Spleen (tissue), 7 donors: Measurements from ENCODE around the gene SV2A.

ENCODE experiments used
- POLR2A ChIP-seq, 3 donors: fragments of 450-650 bp; IDR thresholded peaks; one replicate each; pipeline ENCODE4 v1.5.1; 2017; ENCODE audit warnings: antibody characterized with exemption in 3 of 3, mild to moderate bottlenecking in 1 of 3
- TF ChIP-seq, protein P1 (sequence below), 11 experiments: fragments of 200-600 bp in 7 of 11; fragments of 450-650 bp in 4 of 11; sonication (generic) in 4 of 11; IDR thresholded peaks in 8 of 11; conservative IDR thresholded peaks in 3 of 11; 1 replicate in 7 of 11; 2 replicates in 4 of 11; pipeline versions ENCODE4 v1.4.0 to v1.8.0; 2016 to 2021; ENCODE audit warnings: antibody characterized with exemption in 11 of 11, inconsistent platforms in 4 of 11, mild to moderate bottlenecking in 1 of 11
- donor health status: DM: no; HTN: no; CAD: no; lungs with moderate emphysema.
- donor health status: DM: no; HTN: no; CAD: no.
- donor health status: DM: no; HTN: no; CAD: no.

DNA sequence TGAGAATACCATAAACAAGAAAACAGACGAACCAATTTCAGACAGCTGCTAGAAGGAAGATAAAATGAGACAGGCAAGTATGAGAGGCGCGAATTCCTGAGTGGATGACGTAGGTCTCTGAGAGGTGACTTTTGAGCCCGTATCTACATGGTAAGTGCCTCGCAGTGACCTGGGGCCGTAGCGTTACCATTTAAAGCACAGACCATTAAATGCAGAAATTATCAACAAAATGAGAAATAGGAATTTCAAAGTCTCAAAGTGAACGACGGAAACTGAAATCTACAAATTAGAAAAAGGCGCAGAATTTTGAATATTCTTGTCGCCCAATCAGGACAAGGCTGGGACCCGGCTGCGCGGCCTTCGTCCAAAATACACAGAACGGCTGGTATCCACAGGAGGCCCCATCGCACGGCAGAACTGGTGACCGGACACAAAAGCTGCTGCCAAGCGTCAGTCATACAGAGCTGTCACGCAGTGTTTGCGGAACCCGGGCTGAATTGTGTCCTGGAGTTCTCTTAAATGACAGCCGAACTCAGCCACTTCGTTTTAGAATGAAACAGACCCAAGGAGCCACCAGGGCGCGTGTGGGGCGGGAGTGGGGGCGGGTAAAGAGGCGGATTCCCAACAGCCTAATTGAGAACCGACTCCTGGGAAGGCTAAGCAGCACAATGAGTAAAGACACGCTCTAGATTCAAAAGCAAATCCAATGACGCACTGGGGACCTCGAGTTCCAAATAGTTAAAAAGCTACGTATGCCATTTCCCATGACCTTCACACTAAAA, 32.1 kb downstream of the SV2A start:
- TF ChIP-seq, protein P1, sequence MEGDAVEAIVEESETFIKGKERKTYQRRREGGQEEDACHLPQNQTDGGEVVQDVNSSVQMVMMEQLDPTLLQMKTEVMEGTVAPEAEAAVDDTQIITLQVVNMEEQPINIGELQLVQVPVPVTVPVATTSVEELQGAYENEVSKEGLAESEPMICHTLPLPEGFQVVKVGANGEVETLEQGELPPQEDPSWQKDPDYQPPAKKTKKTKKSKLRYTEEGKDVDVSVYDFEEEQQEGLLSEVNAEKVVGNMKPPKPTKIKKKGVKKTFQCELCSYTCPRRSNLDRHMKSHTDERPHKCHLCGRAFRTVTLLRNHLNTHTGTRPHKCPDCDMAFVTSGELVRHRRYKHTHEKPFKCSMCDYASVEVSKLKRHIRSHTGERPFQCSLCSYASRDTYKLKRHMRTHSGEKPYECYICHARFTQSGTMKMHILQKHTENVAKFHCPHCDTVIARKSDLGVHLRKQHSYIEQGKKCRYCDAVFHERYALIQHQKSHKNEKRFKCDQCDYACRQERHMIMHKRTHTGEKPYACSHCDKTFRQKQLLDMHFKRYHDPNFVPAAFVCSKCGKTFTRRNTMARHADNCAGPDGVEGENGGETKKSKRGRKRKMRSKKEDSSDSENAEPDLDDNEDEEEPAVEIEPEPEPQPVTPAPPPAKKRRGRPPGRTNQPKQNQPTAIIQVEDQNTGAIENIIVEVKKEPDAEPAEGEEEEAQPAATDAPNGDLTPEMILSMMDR (IDR thresholded peaks at IDR 0.05 in 8 of 11, conservative IDR thresholded peaks at IDR 0.05 in 3 of 11), result peak in 4 of 11 experiments; percentile 3 to 27 (median 21)
- peak in 2 of 3 donors; percentile 65 to 85 for TF ChIP-seq POLR2A (IDR thresholded peaks at IDR 0.05)
